Mesodermal cell (in vitro differentiated cells): ENCODE measurements around the gene MAMSTR.
"Not testable (repeated sequence)": the region's sequence is repeated elsewhere in the genome, so short reads cannot be mapped to it uniquely, and the experiment has no call there.

Experiments used
- H3K27ac ChIP-seq: 2 replicates; pipeline ENCODE4 v1.7.0; 2013; ENCODE audit warnings: mild to moderate bottlenecking, low read depth, low read length, moderate library complexity; ENCODE audit not compliant: severe bottlenecking
- H3K36me3 ChIP-seq: 2 replicates; pipeline ENCODE4 v1.7.1; 2013; ENCODE audit warnings: mild to moderate bottlenecking, low read length, moderate library complexity; ENCODE audit not compliant: control insufficient read depth, insufficient read depth
- H3K4me1 ChIP-seq: one replicate; pipeline ENCODE4 v1.7.1; 2013; ENCODE audit warnings: mild to moderate bottlenecking, low read length; ENCODE audit not compliant: insufficient read depth, control insufficient read depth, poor library complexity, severe bottlenecking
- H3K4me3 ChIP-seq: 2 replicates; pipeline ENCODE4 v1.7.0; 2013; ENCODE audit warnings: low read length, control low read depth, mild to moderate bottlenecking; ENCODE audit not compliant: insufficient read depth, poor library complexity, severe bottlenecking; ENCODE audit errors: extremely low read depth
- H3K9me3 ChIP-seq: 2 replicates; pipeline ENCODE4 v1.7.1; 2013; ENCODE audit warnings: mild to moderate bottlenecking, low read length, moderate library complexity; ENCODE audit not compliant: control insufficient read depth
- WGBS, 2 experiments: methylation state at CpG; one replicate each; pipeline ENCODE4 v1.1.5; 2013; ENCODE audit warnings: missing lambda C conversion rate in 2 of 2; ENCODE audit not compliant: insufficient coverage in 2 of 2; 5-methylcytosine and 5-hydroxymethylcytosine counted together

Gene MAMSTR

GRCh38 chr19:48680006-48680405, 39.5 kb downstream of the MAMSTR start:
- H3K27ac ChIP-seq, H3K4me1 ChIP-seq, H3K4me3 ChIP-seq, H3K9me3 ChIP-seq, H3K36me3 ChIP-seq: not testable (repeated sequence)
- WGBS, 2 experiments = 87 to 92% methylated on average over 4 to 5 of the region's 19 CpGs

- H3K4me1 ChIP-seq = no peaks in the 10 kb centered on the region
- no peaks in the 10 kb centered on the region for H3K36me3 ChIP-seq
- H3K9me3 ChIP-seq = no peaks in the 10 kb centered on the region
- H3K27ac ChIP-seq = no peak overlapping the region
- 83 to 100% methylated on average over 1 to 2 of the region's 4 CpGs for WGBS, 2 experiments
- no peak overlapping the region for H3K4me3 ChIP-seq
Observed at GRCh38 chr19:48678201-48678600, 41.3 kb downstream of the MAMSTR start.

- Histone ChIP-seq H3K36me3 (no peaks in the 10 kb centered on the region), H3K4me1 (no peaks in the 10 kb centered on the region), H3K4me3 (no peak overlapping the region), H3K27ac (no peak overlapping the region), H3K9me3 (no peaks in the 10 kb centered on the region)
- WGBS, 2 experiments = 92% methylated on average over 13 of the region's 13 CpGs
Observed at GRCh38 chr19:48676887-48677286, 42.6 kb downstream of the MAMSTR start.

- Histone ChIP-seq H3K9me3 (no peaks in the 10 kb centered on the region), H3K27ac (no peak overlapping the region), H3K4me1 (no peaks in the 10 kb centered on the region), H3K4me3 (no peak overlapping the region), H3K36me3 (no peaks in the 10 kb centered on the region)
- 94 to 96% methylated on average over 14 to 17 of the region's 17 CpGs for WGBS, 2 experiments
Observed at GRCh38 chr19:48676487-48676886, 43.0 kb downstream of the MAMSTR start.

- Histone ChIP-seq H3K27ac (no peak overlapping the region), H3K36me3 (no peaks in the 10 kb centered on the region), H3K4me3 (no peak overlapping the region), H3K9me3 (no peaks in the 10 kb centered on the region), H3K4me1 (no peaks in the 10 kb centered on the region)
- 38 to 40% methylated on average over 26 of the region's 28 CpGs for WGBS, 2 experiments
Observed at GRCh38 chr19:48674921-48675824, 44.4 kb downstream of the MAMSTR start.

GRCh38 chr19:48674216-48674809, 45.2 kb downstream of the MAMSTR start:
- Histone ChIP-seq H3K27ac (no peak overlapping the region), H3K36me3 (no peaks in the 10 kb centered on the region), H3K9me3 (no peaks in the 10 kb centered on the region), H3K4me3 (no peak overlapping the region), H3K4me1 (no peaks in the 10 kb centered on the region)
- 72 to 83% methylated on average over 12 to 14 of the region's 19 CpGs for WGBS, 2 experiments

- WGBS, 2 experiments = 67 to 72% methylated on average over 24 to 25 of the region's 25 CpGs
- no peaks in the 10 kb centered on the region for H3K9me3 ChIP-seq
- H3K4me1 ChIP-seq = no peaks in the 10 kb centered on the region
- H3K27ac ChIP-seq = no peak overlapping the region
- H3K36me3 ChIP-seq = no peaks in the 10 kb centered on the region
- no peak overlapping the region for H3K4me3 ChIP-seq
Observed at GRCh38 chr19:48673436-48674100, 46.0 kb downstream of the MAMSTR start.

- Histone ChIP-seq H3K27ac (no peak within 1 kb of the TSS), H3K9me3 (no peaks in the 10 kb centered on the region), H3K4me3 (no peak within 1 kb of the TSS), H3K4me1 (no peaks in the 10 kb centered on the region), H3K36me3 (no peaks in the 10 kb centered on the region)
- WGBS, 2 experiments = 75 to 76% methylated on average over 10 to 20 of the region's 25 CpGs
Observed at GRCh38 chr19:48672994-48673393, 46.5 kb downstream of the MAMSTR start, which contains the start of gene NTN5. TSS of gene NTN5 (minus strand) at chr19:48673017. CDS start at chr19:48670986, 2,031 bp downstream.

GRCh38 chr19:48671446-48671995, 48.0 kb downstream of the MAMSTR start:
- Histone ChIP-seq H3K36me3 (no peaks in the 10 kb centered on the region), H3K27ac (no peak overlapping the region)
- WGBS, 2 experiments = 82 to 85% methylated on average over 3 of the region's 10 CpGs

GRCh38 chr19:48670699-48671445, 48.7 kb downstream of the MAMSTR start:
- 89 to 90% methylated on average over 13 to 19 of the region's 21 CpGs for WGBS, 2 experiments
- Histone ChIP-seq H3K36me3 (no peaks in the 10 kb centered on the region), H3K4me1 (peaks cover 3% of the 10 kb centered on the region), H3K27ac (no peak overlapping the region), H3K9me3 (no peaks in the 10 kb centered on the region), H3K4me3 (no peak overlapping the region)

More at GRCh38 chr19:48671446-48671995, 48.0 kb downstream of the MAMSTR start:
- Histone ChIP-seq H3K4me3 (no peak overlapping the region), H3K9me3 (no peaks in the 10 kb centered on the region), H3K4me1 (peaks cover 3% of the 10 kb centered on the region)
